Loucy (cell line): ENCODE data around the gene MKNK2.

ENCODE experiments used
- H2AFZ ChIP-seq: fragments of 200-600 bp; sonication (generic); 2 replicates; pipeline ENCODE4 v1.6.0; 2016; ENCODE audit warnings: antibody characterized with exemption, mild to moderate bottlenecking, low read length, moderate library complexity
- H3F3A ChIP-seq: fragments of 200-600 bp; 2 replicates; pipeline ENCODE4 v1.6.0; 2016; ENCODE audit warnings: antibody characterized with exemption, low read depth, mild to moderate bottlenecking
- H3K27me3 ChIP-seq: fragments of 200-600 bp; sonication (generic); 2 replicates; pipeline ENCODE4 v1.6.1; 2014; ENCODE audit warnings: low read length, mild to moderate bottlenecking; ENCODE audit not compliant: insufficient read depth, poor library complexity, severe bottlenecking
- H3K36me3 ChIP-seq: fragments of 200-600 bp; sonication (generic); 2 replicates; pipeline ENCODE4 v1.6.1; 2016; ENCODE audit warnings: low read length; ENCODE audit not compliant: insufficient read depth
- H3K4me1 ChIP-seq: fragments of 200-600 bp; sonication (generic); 2 replicates; pipeline ENCODE4 v1.5.1; 2014; ENCODE audit warnings: low read length, mild to moderate bottlenecking; ENCODE audit not compliant: insufficient read depth, poor library complexity, severe bottlenecking
- H3K4me2 ChIP-seq: fragments of 200-600 bp; sonication (generic); 2 replicates; pipeline ENCODE4 v1.6.0; 2014; ENCODE audit warnings: antibody characterized with exemption, low read length, low read depth, mild to moderate bottlenecking; ENCODE audit not compliant: poor library complexity, severe bottlenecking
- H3K4me3 ChIP-seq: fragments of 200-600 bp; sonication (generic); 2 replicates; pipeline ENCODE4 v1.5.1; 2014; ENCODE audit warnings: low read length, mild to moderate bottlenecking, mixed read lengths; ENCODE audit not compliant: poor library complexity, severe bottlenecking
- H3K79me2 ChIP-seq: fragments of 200-600 bp; sonication (generic); 2 replicates; pipeline ENCODE4 v1.6.1; 2014; ENCODE audit warnings: low read length; ENCODE audit not compliant: insufficient read depth
- H3K9ac ChIP-seq: fragments of 200-600 bp; sonication (generic); 2 replicates; pipeline ENCODE4 v1.6.0; 2014; ENCODE audit warnings: mild to moderate bottlenecking, low read depth, low read length, moderate library complexity; ENCODE audit not compliant: poor library complexity, severe bottlenecking
- H3K9me2 ChIP-seq: fragments of 200-600 bp; sonication (generic); replicated peaks from 2 replicates; pipeline ENCODE4 v1.6.1; 2016; ENCODE audit warnings: low read depth, low read length, mixed read lengths
- H3K9me3 ChIP-seq: fragments of 200-600 bp; sonication (generic); 2 replicates; pipeline ENCODE4 v1.6.1; 2014; ENCODE audit warnings: mild to moderate bottlenecking, antibody characterized with exemption, low read length, low read depth; ENCODE audit not compliant: insufficient read depth
- H4K20me1 ChIP-seq: fragments of 200-600 bp; sonication (generic); 2 replicates; pipeline ENCODE4 v1.6.0; 2014; ENCODE audit warnings: antibody characterized with exemption, low read length, mild to moderate bottlenecking; ENCODE audit not compliant: insufficient read depth, poor library complexity, severe bottlenecking
- EZH2phosphoT487 ChIP-seq: fragments of 200-600 bp; IDR thresholded peaks from 2 replicates; pipeline ENCODE4 v1.6.1; 2018; ENCODE audit warnings: antibody characterized with exemption, mild to moderate bottlenecking, moderate library complexity, borderline replicate concordance
- TF ChIP-seq, protein P1 (sequence below): fragments of 200-600 bp; sonication (generic); conservative IDR thresholded peaks from 2 replicates; pipeline ENCODE4 v1.5.1; 2014; ENCODE audit warnings: mild to moderate bottlenecking, antibody characterized with exemption, low read length

The MKNK2 gene

DNA sequence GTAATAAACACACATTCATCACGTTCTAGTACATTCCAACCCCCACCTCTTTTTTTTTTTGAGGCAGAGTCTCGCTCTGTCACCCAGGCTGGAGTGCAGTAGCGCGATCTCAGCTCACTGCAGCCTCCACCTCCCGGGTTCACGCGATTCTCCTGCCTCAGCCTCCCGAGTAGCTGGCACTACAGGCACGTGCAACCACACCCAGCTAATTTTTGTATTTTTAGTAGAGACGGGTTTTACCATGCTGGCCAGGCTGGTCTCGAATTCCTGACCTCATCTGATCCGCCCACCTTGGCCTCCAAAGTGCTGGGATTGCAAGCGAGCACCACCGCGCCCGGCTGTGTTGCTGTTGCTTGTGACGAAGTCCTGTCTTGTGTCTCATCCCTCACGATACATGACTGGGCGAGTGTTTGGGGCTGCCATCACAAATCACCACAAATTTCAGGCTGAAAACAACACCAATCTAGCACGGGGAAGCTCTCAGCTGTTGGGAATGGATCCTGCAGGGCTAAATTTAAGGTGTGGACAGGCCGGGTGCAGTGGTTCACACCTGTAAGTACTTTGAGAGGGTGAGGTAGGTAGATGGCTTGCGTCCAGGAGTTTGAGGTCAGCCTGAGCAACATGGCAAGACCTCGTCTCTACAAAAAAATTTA, 29.4 kb upstream of the MKNK2 start:
- H3K79me2 ChIP-seq, result peaks cover 96% of the 10 kb centered on the region
- peak overlapping the region; percentile 33 for H3K4me3 ChIP-seq

DNA sequence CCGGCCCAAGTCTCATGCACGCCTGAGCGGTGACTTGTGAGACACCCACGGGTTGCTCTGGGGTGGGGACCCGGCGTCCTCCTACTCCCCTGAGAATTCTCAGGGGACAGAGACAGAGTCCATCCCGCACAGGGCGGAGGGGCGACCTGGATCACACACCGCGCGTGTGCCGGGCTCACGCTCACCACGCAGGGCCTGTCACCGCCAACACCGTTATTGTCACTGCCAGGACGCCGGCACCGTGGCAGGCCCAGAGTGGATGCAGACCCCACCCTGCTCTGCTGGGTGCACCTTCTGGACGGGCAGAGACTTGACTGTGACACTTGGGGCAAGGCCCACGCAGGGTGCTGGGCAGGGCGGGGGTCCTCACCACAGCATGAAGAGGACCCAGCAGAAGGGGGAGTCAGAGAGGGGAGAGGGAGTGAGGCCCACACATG, 28.8 kb upstream of the MKNK2 start:
- Histone ChIP-seq H3K4me1 (peaks cover 36% of the 10 kb centered on the region), H3K27me3 (no peaks in the 10 kb centered on the region), H3K79me2 (peaks cover 99% of the 10 kb centered on the region), H3K9ac (peak overlapping the region; percentile 42), H2AFZ (no peak overlapping the region), H4K20me1 (peaks cover 58% of the 10 kb centered on the region), H3K9me2 (no peaks in the 10 kb centered on the region), H3K36me3 (peaks cover 44% of the 10 kb centered on the region), H3K4me2 (peak overlapping the region; percentile 59), H3K9me3 (no peaks in the 10 kb centered on the region), H3F3A (peaks cover under 1% of the 10 kb centered on the region), H3K4me3 (peak overlapping the region; percentile 33)
- no peak for TF ChIP-seq EZH2phosphoT487
- TF ChIP-seq, protein P1, sequence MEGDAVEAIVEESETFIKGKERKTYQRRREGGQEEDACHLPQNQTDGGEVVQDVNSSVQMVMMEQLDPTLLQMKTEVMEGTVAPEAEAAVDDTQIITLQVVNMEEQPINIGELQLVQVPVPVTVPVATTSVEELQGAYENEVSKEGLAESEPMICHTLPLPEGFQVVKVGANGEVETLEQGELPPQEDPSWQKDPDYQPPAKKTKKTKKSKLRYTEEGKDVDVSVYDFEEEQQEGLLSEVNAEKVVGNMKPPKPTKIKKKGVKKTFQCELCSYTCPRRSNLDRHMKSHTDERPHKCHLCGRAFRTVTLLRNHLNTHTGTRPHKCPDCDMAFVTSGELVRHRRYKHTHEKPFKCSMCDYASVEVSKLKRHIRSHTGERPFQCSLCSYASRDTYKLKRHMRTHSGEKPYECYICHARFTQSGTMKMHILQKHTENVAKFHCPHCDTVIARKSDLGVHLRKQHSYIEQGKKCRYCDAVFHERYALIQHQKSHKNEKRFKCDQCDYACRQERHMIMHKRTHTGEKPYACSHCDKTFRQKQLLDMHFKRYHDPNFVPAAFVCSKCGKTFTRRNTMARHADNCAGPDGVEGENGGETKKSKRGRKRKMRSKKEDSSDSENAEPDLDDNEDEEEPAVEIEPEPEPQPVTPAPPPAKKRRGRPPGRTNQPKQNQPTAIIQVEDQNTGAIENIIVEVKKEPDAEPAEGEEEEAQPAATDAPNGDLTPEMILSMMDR, result no peak

More for the DNA sequence above, 29.4 kb upstream of the MKNK2 start:
- H3K9me3 ChIP-seq, result no peaks in the 10 kb centered on the region
- H3K4me2 ChIP-seq, result peak overlapping the region; percentile 59
- H3K27me3 ChIP-seq, result no peaks in the 10 kb centered on the region
- H3K9ac ChIP-seq, result peak overlapping the region; percentile 42
- no peaks in the 10 kb centered on the region for H3K9me2 ChIP-seq
- H3F3A ChIP-seq, result peaks cover 3% of the 10 kb centered on the region
- H3K4me1 ChIP-seq, result peaks cover 37% of the 10 kb centered on the region
- TF ChIP-seq EZH2phosphoT487, result no peak
- TF ChIP-seq, protein P1, result no peak
- peaks cover 58% of the 10 kb centered on the region for H4K20me1 ChIP-seq
- H2AFZ ChIP-seq, result no peak overlapping the region
- peaks cover 38% of the 10 kb centered on the region for H3K36me3 ChIP-seq

DNA sequence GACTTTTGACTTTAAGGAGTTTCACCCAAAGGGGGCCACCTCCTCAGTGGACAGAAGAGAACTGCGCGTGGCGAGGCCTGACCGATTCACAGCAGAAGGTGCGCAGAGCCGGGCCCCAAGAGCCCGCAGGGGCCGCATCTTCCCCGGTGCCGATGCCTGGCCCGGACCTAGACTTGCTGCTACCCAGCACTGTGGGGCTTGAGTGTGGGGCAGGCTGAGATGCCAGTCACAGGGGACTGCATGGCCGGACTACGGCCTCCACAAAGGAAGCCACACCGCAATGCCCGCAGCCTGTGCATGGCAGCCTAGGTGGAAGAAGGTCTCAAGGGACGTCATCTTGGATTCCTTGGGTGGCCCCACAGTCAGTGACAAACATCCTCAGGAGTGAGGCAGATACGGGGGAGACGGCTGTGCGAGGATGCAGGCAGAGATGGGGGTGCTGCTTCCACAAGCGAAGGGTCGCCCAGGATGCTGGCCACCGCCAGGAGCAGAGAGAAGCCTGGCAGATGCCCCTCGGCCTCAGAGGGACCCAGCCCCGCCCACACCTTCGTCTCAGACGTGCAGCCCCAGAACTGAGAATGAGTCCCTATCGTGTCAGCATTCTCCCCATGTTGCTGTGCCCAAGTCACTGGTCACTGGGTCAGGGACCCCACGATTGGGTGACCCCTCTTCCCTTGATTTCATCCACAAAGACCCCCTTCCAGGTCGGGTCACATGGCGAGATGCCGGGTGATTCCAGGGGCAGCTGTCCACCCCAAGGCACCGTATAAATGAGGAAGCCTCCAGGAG, 28.2 kb upstream of the MKNK2 start:
- TF ChIP-seq EZH2phosphoT487, result no peak
- TF ChIP-seq, protein P1, result no peak
- Histone ChIP-seq H3K4me2 (no peak overlapping the region), H4K20me1 (peaks cover 58% of the 10 kb centered on the region), H3K36me3 (peaks cover 45% of the 10 kb centered on the region), H3K9me2 (no peaks in the 10 kb centered on the region), H3F3A (no peaks in the 10 kb centered on the region; the same call in 1 of the 2 replicates), H3K27me3 (no peaks in the 10 kb centered on the region), H3K4me1 (peaks cover 36% of the 10 kb centered on the region), H3K79me2 (peaks cover 95% of the 10 kb centered on the region), H3K9ac (no peak overlapping the region), H3K4me3 (no peak overlapping the region), H2AFZ (no peak overlapping the region), H3K9me3 (no peaks in the 10 kb centered on the region)
